Fibroblast of skin of right quadriceps (primary cell): ENCODE data around the gene CHCHD6.

Experiments used
- DNase-seq: peaks from one replicate; pipeline ENCODE4 v3.0.0-alpha.2; 2013

Gene CHCHD6

DNA sequence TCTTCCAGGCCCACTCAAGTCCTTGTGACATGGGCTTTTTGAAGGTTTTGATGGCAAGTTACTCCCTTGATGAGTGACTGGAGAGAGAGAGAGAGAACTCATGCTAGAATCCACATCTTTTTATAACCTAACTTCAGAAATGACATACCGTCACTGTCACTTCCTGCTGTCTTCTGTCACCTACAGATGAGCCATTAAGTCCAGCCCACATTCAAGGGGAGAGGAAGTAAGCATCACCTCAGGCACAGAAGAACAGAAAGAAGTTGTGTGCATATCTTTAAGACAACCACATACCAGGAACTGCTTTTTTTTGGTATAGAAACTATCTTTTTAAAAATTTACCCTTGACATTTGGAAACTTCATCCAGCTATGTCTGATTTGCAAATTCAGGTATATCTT is 32.5 kb upstream of the CHCHD6 start:
- no peak for DNase-seq

DNA sequence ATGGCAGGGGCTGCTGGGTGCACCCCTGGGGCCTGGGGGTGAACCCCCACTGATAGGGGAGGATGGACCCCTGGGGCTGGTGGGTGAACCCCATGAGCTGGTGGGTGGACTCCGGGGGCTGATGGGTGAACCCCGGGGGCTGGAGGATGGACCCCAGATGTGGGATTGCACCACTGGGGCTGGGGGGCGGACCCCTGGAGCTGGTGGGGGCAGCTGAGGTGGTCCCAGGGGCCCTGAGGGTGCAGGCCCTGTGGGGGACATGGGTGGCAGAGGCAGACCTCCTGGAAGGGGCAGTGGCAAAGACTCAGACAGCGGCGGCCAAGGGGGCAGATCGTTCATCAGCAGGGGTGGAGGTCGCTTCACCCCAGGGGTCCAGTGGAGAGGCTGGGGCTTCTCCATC is 31.7 kb upstream of the CHCHD6 start:
- no peak for DNase-seq

DNA sequence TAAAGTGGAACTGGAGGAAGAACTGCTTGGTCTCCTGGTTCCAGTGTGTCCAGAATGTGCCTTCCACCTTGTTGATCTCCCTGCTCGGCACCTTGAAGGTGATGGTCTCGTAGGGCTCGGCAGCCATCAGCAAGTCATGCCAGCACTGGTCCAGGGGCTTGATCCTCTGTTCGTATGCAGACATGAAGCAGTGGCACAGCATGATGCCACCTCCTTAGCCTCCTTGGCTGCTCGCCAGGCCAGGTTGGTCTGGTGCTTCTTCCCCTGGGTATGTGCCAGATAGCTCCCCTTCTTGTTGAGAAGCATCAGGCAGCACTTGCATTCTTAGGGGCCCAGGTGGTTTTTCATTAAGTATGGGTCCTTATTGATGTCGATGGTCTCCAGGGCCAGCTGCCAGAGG is 31.3 kb upstream of the CHCHD6 start:
- no peak for DNase-seq

DNA sequence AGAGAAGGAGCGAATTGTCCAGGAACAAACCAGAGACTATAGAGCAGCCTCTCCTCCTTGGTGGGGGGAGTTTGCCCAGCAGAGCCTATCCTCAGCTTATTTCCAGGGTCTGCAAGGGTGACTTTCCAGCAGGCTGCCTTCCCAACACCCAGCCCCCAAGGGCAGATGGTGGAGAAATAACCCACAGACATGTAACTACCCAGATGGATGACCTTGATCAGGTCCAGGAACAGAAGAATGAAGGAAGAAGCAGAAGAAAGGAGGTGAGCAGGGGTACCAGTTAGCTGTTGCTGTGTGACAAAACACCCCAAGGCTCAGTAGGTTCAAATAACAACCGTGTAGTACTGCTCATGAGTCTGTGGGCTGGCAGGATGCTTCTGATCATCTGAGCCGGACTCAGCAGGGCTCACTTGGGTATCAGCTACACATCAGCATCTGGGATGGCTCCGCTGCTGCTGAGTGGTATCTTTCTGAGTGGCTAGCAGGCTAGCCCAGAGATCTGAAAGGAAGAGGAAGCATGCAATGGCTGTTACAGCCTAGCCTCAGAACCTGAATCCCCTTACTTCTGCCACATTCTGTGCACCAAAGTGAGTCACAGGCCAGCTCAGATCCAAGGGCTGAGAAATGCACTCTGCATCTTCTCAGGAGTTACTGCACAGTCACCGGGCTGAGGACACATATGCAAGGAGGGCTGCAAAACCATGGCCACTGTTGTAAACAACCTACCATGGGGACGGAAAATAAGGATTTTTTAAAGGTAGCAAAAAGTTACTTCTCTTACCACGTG is 26.9 kb upstream of the CHCHD6 start:
- peak; percentile 42 for DNase-seq

DNA sequence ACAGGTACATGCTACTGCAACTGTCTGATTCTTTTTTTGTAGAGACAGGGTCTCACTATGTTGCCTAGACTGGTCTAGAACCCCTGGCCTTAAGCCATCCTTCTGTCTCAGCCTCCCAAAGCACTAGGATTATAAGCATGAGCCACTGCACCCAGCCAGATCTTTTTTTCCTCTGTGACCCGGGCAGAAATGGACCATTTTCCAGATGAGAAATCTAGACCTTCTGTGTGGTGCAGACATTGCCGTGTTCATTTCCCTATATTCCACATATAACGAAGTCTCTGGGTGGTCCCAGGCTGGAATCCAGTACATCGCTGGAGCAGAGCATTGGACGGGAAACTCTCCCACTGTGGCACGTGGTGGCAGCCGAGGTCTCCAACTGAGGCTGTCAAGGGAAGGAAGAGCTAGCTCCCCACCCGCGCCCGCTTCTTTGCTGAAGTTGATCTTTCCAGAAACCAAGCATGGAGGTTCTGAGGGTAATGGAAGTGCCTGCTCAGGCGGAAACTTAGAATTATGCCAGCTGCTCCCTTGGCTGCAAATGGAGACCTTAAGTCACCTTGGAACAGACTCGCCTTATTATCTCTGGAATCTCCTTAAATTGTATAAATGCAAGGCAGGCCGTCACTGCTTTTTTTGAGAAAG is 26.1 kb upstream of the CHCHD6 start:
- DNase-seq = no peak

DNA sequence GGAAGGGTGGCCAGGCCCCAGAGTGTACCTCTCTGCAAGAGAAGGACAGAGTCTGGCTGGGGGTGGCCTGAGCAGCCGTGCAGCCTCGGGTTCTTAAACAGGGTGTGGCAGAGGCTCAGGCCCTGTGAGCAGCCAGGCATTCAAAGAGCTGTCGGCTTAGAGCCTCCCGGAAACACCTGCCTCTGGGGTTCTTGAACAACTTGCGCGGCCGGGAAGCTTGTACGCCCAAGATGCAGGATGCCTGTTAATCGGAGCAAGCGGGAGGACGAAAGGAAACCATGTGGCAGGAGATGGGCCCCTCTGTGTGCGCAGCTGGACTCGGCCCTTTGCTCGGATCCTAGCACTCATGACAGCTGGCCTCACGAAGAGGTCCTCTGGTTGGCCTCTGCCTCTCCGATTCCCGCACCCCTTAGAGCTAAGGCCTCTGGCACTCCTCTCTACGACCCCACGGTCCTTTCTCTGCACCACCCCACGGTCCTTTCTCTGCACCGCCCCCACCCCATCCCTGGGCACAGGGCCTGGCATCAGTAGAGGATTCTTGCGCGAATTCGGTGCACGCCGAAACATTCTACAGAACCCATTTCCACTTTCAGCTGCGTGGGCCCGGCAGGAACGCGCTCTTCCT is 25.2 kb upstream of the CHCHD6 start:
- DNase-seq = no peak

DNA sequence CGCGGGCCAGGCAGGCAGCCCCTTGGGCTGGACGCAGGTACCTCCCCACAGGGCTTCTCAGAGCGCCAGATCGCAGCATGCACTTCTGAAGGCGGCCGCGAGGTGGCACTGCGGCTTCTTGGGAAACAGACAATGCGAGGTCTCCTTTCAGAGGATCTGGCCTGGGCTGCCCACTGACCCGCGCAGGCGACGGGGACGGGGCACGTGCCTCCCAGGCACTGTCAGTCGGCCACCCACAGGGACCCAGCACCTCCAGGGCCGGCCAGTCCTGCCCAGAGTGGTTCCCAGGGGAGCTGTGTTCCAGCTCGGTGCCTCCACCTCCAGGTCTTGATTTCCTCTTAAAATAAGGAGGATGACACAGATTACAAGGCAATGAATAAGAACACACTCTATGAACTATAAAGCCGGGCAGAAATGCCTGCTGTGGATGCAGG is 24.7 kb upstream of the CHCHD6 start:
- DNase-seq = peak; percentile 69

DNA sequence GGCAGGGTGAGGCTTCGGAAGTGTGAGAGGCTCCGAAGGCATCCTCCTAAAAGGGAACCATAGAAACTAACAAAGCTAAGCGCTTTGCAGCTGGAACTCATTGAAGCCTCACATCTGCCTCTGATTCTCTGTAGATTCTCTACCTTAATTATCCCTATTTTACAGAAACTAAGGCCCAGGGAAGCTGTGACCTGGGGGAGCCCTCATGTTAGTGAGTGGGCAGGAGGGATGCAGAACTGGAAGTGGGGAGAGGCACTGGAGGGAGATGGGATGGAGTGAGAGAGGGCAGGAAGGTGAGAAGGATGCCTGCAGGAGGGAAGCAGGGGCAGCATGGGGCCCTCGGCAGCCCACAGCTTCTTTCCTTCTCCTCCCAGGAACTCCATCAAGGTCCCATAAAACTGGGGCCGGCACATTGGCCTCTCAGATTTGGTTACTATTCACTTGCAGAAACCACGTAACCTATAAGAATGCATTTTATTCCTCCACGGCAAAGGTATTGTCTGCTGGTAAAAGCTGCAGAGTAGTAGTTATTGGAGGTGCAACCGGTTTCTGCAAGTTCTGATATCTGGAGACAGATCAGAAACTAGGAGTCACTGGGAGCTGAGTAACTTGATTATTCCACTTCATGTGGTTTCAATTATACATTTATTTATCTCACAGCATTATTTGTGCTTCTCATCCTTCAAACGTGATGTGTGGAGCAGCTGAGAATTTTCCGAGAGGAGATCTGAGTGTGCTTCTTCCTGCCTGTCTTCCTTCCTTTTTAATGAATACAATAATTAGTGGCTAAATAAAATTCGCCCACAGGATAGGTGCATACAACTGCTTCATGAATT is 24.0 kb upstream of the CHCHD6 start:
- peak; percentile 52 for DNase-seq

DNA sequence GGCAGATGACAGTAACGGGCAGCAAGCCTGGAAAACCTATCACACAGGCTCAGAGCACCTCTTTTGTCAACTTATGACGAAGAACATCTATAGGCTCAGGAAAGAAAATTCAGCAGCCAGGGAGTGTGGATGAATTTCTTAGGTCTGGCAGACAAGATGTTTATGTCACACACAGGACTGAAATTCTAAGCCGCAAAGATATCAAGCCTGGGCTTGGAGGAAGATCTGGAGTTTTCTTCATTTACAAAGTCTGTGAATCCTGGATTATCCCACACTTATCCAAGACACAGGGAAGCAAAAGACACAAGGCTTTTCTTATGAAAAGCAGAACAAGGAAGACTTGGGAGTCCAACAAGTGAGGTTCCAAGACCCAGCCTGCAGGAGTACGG is 23.4 kb upstream of the CHCHD6 start:
- DNase-seq = no peak

DNA sequence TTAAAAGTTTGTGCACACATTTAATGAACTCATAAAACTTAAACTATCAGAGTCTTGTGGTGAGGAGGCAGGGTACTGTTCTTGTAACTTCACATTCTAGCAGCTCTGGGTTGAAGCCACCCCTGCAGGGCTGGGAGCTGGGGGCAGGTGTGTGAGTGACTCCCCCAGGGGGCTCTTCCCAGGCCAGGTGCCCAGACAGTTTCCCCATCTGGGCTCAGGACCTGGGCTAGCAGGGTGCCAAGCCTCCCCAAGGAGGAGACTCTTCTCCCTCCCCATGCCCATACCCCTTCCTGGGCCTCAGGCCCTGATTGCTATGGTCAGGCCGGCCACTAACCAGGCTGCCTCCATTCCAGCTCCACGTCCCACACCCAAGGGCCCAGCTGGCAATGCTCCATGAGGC is 22.0 kb upstream of the CHCHD6 start:
- DNase-seq = no peak

DNA sequence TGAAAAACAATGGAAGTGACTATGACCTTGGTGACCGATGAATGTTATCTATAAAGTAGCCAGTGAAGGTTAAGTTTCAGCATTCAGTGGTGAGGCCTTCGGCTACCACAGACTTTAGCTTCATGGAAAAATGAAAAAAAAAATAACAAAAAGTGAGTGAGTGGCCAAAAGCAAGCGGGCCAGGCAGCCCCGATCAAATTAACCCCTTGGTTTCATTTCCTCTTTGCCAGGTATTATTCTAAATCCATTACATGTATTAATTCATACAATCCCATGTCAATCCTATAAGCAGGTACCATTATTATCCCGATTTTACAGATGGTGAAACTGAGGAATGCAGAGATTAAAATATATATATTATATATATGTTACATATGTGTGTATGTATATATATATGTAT is 21.0 kb upstream of the CHCHD6 start:
- DNase-seq = no peak

DNA sequence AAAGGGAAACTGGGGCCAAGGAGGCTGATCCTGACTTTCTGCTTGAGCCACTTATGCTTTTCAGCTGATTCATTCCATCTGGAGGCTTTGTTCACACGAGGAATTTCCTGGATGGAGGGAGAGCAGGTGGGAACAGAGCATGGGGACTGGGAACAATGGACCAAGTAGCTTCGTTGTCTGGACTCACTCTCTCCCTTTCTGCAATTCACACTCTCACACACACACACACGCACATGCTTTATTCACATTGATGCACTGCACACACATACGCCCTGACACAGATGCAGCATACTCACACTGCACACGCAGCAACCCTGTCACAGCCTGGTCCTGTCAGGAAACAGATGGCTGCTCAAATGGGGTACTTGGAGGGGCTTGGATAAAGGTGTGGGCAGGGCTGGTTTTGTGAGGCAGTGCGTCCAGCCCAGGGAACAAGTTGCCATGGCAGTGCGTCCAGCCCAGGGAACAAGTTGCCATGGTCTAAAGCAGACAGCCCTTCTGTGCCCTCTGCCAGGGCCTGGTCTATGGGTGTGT is 19.8 kb upstream of the CHCHD6 start:
- peak; percentile 27 for DNase-seq

DNA sequence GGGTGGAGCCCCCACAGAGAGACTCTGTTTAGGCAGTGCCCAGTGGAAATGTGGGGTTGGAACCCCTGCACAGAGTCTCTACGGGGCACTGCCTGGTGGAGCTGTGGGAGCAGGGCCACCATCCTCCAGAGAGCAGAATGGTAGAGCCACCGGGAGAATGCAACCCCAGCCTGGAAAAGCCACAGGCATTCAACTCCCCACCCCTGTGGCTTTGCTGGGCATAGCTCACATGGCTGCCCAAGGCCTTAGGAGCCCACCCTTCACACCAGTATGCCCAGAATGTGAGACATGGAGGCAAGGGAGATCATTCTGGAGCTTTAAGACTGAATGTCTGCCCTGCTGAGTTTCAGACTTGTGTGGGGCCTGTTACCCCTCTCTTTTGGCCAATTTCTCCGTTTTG is 19.0 kb upstream of the CHCHD6 start:
- DNase-seq = no peak

DNA sequence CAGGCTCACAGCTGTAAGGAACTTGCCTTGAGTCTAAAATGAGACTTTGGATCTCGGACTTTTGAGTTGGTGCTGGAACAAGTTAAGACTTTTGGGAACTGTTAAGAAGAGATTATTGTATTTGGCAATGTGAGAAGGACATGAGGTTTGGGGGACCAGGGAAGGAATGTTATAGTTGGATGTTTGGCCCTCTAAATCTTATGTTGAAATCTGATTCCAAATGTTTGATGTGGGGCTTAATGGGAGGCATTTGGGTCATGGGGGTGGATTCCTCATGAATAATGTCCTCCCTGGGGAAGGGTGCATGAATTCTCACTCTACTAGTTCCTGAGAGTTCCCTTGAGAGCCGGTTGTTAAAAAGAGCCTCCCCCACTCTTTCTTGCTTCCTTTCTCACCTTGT is 18.5 kb upstream of the CHCHD6 start:
- DNase-seq = peak; percentile 26

DNA sequence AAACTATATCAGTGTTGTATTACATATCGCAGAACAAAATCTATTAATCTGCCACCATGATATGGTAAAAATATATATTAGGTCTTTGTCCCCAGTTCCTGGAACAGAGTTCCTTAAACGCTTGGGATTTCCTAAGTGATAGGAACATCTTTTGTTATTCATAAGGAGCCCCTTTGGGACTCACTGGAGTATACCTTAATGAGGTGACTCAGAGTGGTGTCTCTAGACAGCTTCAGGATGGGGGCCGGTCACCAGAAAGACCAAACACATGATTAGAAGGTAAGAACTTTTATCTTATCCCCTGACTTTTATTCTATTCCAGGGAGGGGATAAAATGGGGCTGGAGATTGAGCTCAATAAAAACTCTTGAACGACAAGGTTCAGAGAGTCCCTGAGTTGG is 12.3 kb upstream of the CHCHD6 start:
- no peak for DNase-seq

DNA sequence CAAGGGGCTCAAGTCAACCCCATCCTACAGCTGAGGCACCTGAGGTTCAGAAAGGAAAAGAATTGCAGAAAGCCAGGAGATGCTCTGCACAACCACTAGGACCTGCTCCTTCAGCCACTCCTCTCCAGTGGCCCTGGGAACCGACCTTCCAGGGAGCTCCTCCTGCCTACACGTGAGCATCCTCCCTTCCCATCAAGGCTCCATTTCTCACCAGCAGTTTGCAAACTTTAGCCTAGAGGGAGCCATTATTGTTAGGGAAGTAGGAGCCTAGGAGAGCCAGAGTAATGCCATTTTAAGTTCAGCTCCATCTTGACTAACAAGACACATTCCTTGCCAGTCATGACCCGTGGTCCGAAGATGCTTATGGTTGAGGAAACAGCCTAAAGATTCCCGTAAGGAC is 11.2 kb upstream of the CHCHD6 start:
- DNase-seq = no peak

DNA sequence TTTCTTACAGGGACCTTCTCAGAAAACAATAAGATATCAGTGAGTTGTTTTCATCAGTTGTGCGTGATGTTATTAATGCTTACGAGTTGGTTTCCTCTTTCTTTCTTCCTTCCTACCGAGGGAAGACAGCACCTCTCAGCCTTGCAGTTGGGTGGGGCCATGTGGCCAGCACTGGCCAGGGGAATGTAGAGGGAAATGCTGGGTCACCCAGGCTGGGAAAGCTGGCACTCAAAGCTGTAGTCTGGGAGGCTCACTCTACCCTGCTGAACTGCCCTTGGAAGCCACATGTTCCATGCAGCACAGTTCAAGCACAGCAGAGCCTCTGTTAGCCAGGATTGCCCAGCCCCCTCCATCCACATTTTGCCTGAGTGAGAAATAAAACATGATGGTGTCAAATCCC is 10.1 kb upstream of the CHCHD6 start:
- DNase-seq = no peak

DNA sequence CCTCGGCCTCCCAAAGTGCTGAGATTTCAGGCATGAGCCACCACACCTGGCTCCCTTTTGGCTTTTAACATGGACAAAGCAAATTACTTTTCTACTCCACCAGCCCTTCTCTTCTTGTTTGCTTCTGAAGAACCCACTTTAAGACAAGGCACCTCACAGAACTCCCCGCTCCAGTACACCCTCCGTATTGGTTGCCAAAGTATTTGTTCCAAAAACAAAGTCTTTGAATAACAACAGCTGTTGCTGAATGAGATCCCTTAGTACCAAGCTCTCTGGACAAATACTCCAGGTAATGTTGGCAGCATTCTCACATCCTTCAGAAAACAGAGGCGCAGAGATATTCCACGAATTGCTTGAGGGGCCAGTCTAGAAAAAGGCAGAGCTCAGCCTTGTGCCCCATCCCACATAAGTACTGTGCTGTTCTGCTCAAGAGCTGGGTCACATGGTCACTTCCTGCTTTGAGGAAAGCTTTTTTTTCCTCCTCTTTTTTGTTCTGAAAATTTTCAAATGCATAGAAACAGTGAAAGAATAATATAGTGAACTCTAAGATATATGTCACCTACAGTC is 7.3 kb upstream of the CHCHD6 start:
- DNase-seq = no peak

DNA sequence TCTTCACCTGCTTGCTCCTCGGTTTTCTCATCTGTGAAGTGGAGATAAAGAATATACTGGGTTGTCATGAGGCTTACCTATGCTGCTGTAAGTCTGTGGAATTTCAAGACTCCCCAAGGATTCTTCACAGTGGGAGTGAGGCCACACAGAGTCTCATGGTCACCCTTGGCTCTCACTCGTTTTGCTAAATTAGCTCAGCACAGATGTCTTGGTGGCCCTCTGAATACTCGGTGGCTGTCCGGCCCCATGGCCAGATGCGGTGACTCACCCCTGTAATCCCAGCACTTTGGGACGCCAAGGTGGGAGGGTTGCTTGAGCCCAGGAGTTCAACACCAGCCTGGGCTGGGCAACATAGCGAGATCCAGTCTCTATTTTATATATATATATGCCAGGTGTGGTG is 5.0 kb upstream of the CHCHD6 start:
- DNase-seq = no peak

DNA sequence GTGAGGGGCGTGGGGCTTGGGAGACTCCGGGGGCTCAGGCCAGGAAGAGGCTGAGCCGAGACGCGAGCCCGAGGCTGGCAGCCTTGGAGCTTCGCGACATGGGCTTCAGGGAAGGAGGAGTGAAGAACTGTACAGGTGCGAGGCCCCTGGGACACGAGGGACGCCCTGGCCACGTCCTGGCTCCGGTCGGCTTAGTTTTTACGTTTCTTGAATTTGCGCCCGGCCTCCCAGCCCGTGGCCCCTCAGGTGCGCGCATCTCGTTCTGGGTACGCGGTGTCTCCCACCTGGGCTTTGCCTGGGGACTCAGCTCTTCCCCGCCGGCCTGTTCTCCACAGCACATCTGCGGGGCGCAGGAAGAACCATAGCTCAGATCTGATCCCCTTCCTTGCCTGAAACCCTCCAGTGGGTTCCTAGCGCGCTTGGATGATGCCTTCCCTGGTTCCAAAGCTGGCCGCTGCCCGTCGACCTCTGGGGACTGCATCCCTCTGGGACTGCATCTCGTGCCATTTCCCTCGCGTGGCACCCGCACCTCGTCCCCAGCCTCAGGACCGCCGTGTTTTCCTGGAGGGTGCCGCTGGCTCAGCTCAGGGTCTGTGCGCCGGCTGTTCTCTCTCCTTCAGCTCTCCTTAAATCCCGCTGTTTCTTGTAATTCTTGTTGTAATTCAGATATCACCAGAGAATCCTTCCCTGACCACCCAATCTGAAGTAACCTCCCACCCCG is 614 bp downstream of the CHCHD6 start:
- DNase-seq = no peak

DNA sequence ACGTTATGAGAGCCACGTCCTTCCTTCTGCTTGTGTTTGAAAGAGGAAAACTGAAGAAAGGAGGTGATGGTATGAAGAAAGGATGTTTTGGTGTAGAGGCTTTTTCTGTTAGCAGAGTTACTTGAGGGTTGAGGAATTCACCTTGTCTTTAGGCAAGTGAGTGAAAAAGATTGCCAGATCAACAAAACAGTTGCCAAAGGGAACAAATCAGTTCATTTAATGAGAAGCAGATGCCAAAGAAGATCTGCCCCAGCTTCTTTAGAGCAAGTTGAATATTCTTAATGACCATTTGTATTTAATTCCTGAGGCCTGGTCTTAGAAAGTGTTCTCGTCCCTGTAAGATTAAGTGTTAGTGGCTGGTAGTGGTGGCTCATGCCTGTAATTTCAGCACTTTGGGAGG is 2.6 kb downstream of the CHCHD6 start:
- DNase-seq = no peak

DNA sequence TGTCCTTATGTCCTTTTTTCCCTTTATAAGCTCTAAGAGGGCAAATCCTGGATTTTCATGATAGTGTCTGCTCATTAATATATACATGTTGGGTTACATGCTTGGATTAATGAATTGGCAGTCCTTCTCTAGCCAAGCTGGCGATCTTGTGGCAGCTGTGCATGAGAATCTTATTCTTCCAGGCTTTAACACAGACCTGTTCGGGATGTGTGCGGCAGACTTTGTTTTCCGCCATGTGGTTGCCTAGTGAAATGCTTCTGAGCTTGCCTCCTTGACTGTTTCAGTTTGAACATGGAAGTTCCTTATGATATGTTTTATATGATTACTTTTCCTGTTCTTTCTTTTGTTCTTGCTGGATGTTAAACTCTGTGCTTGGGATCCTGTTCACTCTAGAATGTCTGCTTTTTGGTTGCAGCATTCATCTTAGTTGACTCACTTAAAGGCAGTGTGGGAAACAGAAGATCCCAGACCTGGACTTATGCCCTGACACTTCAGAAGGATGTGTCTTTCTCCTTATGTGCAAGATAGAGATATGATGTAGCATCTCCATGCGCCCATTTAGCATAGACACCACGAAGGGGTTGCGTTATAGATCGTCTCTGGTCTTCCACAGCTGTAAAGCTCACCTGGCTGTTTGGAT is 7.2 kb downstream of the CHCHD6 start:
- peak; percentile 33 for DNase-seq
